HG03442 (cell line): ENCODE measurements around the gene EMCN.
"Not testable (repeated sequence)": the region's sequence is repeated elsewhere in the genome, so short reads cannot be mapped to it uniquely, and the experiment has no call there.

Source experiments
- ATAC-seq: cut with Tn5 transposase; IDR thresholded peaks from one replicate; pipeline ENCODE4 v1.9.1; 2021; ENCODE audit warnings: mild to moderate bottlenecking, moderate library complexity; ENCODE audit not compliant: unreplicated experiment

EMCN gene

GRCh38 chr4:100517864-100518341 is at the start of gene EMCN:
Gene EMCN, minus strand, starts transcription at chr4:100518022. Its CDS starts 108 bp downstream, at chr4:100517914.
- no peak for ATAC-seq

- ATAC-seq: peak; percentile 36
These were observed 48.6 kb upstream of the EMCN start for GRCh38 chr4:100566396-100566795.

- no peak for ATAC-seq
These were observed 39.5 kb upstream of the EMCN start for GRCh38 chr4:100557306-100557705.

GRCh38 chr4:100555611-100556337 is 38.0 kb upstream of the EMCN start:
- no peak for ATAC-seq

- ATAC-seq: no peak
These were observed 30.4 kb upstream of the EMCN start for GRCh38 chr4:100548200-100548560.

- ATAC-seq: no peak
These were observed 29.8 kb upstream of the EMCN start for GRCh38 chr4:100547541-100548199.

GRCh38 chr4:100545427-100545826 is 27.6 kb upstream of the EMCN start:
- ATAC-seq: no peak

- no peak for ATAC-seq
These were observed 22.3 kb upstream of the EMCN start for GRCh38 chr4:100540131-100540530.

GRCh38 chr4:100539706-100540105 is 21.9 kb upstream of the EMCN start:
- ATAC-seq: no peak

GRCh38 chr4:100533741-100534140 is 15.9 kb upstream of the EMCN start:
- ATAC-seq: no peak

- not testable (repeated sequence) for ATAC-seq
These were observed 12.3 kb upstream of the EMCN start for GRCh38 chr4:100530161-100530560.

GRCh38 chr4:100525686-100526085 is 7.9 kb upstream of the EMCN start:
- ATAC-seq: no peak

- ATAC-seq: no peak
These were observed 1.4 kb upstream of the EMCN start for GRCh38 chr4:100519205-100519604.

- ATAC-seq: no peak
These were observed 1.6 kb downstream of the EMCN start for GRCh38 chr4:100516225-100516624.

GRCh38 chr4:100511896-100512295 is 5.9 kb downstream of the EMCN start:
- no peak for ATAC-seq

- no peak for ATAC-seq
These were observed 7.3 kb downstream of the EMCN start for GRCh38 chr4:100510551-100510950.

GRCh38 chr4:100509386-100509785 is 8.4 kb downstream of the EMCN start:
- ATAC-seq: no peak

- no peak for ATAC-seq
These were observed 9.1 kb downstream of the EMCN start for GRCh38 chr4:100508691-100509090.

GRCh38 chr4:100504086-100504874 is 13.5 kb downstream of the EMCN start:
- no peak for ATAC-seq

GRCh38 chr4:100497791-100498190 is 20.0 kb downstream of the EMCN start:
- no peak for ATAC-seq

- no peak for ATAC-seq
These were observed 22.7 kb downstream of the EMCN start for GRCh38 chr4:100495074-100495473.

- ATAC-seq: no peak
These were observed 23.7 kb downstream of the EMCN start for GRCh38 chr4:100494166-100494565.
